Measurements from ENCODE around the gene PKP4.

DNA sequence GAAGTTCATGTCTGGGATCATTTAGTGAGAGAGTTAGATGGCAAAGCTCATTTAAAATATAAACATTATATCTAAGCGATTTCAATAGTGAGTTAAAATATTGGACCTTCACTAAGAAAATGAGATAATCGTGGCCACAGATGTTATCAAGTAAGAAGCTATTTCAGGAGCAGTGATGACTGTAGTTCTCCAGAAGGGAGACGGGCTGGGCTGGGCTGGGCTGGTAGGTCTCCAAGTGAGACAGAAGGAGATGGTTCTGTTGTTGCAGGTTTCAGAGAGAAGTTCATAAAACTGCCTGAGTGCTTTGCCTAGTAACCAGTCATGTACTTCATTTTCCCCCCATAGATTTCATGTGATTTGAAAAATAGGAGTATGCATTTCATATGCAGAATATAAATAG lies 208.2 kb downstream of the PKP4 start:
- TF ChIP-seq, protein P1, sequence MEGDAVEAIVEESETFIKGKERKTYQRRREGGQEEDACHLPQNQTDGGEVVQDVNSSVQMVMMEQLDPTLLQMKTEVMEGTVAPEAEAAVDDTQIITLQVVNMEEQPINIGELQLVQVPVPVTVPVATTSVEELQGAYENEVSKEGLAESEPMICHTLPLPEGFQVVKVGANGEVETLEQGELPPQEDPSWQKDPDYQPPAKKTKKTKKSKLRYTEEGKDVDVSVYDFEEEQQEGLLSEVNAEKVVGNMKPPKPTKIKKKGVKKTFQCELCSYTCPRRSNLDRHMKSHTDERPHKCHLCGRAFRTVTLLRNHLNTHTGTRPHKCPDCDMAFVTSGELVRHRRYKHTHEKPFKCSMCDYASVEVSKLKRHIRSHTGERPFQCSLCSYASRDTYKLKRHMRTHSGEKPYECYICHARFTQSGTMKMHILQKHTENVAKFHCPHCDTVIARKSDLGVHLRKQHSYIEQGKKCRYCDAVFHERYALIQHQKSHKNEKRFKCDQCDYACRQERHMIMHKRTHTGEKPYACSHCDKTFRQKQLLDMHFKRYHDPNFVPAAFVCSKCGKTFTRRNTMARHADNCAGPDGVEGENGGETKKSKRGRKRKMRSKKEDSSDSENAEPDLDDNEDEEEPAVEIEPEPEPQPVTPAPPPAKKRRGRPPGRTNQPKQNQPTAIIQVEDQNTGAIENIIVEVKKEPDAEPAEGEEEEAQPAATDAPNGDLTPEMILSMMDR (IDR thresholded peaks at IDR 0.05 in 2 of 3, conservative IDR thresholded peaks at IDR 0.05 in 1 of 3; ENCODE audit: borderline replicate concordance in 1 of 3, insufficient read depth in 1 of 3, low read depth in 2 of 3, low read length in 2 of 3), result no peak
- TF ChIP-seq EZH2 (IDR thresholded peaks at IDR 0.05) (no peak), EZH2phosphoT487 (IDR thresholded peaks at IDR 0.05; ENCODE audit: borderline replicate concordance) (no peak), SP1 (IDR thresholded peaks at IDR 0.05; ENCODE audit: low read depth) (no peak), POLR2A (IDR thresholded peaks at IDR 0.05; ENCODE audit: borderline replicate concordance, extremely low read depth, insufficient read depth, insufficient read length) (no peak), YY1 (IDR thresholded peaks at IDR 0.05; ENCODE audit: extremely low read depth, insufficient replicate concordance, low read depth, low read length) (no peak), JUND (IDR thresholded peaks at IDR 0.05) (no peak), ZFX (IDR thresholded peaks at IDR 0.05) (no peak), FOSL1 (IDR thresholded peaks at IDR 0.05; ENCODE audit: low read depth) (no peak), POLR2AphosphoS5 (IDR thresholded peaks at IDR 0.05; ENCODE audit: low read depth, low read length) (no peak), SIN3A (IDR thresholded peaks at IDR 0.05; ENCODE audit: low read depth) (no peak)
- TF ChIP-seq, protein P2, sequence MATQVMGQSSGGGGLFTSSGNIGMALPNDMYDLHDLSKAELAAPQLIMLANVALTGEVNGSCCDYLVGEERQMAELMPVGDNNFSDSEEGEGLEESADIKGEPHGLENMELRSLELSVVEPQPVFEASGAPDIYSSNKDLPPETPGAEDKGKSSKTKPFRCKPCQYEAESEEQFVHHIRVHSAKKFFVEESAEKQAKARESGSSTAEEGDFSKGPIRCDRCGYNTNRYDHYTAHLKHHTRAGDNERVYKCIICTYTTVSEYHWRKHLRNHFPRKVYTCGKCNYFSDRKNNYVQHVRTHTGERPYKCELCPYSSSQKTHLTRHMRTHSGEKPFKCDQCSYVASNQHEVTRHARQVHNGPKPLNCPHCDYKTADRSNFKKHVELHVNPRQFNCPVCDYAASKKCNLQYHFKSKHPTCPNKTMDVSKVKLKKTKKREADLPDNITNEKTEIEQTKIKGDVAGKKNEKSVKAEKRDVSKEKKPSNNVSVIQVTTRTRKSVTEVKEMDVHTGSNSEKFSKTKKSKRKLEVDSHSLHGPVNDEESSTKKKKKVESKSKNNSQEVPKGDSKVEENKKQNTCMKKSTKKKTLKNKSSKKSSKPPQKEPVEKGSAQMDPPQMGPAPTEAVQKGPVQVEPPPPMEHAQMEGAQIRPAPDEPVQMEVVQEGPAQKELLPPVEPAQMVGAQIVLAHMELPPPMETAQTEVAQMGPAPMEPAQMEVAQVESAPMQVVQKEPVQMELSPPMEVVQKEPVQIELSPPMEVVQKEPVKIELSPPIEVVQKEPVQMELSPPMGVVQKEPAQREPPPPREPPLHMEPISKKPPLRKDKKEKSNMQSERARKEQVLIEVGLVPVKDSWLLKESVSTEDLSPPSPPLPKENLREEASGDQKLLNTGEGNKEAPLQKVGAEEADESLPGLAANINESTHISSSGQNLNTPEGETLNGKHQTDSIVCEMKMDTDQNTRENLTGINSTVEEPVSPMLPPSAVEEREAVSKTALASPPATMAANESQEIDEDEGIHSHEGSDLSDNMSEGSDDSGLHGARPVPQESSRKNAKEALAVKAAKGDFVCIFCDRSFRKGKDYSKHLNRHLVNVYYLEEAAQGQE (IDR thresholded peaks at IDR 0.05; ENCODE audit: low read depth), result no peak
- TF ChIP-seq, protein P3, sequence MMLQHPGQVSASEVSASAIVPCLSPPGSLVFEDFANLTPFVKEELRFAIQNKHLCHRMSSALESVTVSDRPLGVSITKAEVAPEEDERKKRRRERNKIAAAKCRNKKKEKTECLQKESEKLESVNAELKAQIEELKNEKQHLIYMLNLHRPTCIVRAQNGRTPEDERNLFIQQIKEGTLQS (IDR thresholded peaks at IDR 0.05), result no peak

Measured in HCT116 (cell line).